Natural killer cell (primary cell): ENCODE results near the gene ICA1. TPM values are rescaled to one million over a fixed set of nuclear protein-coding genes. Genes with fewer than 3 reads are reported as not detected.

Experiments used
- ATAC-seq, 3 donors: fragments of 150-1000 bp in 2 of 3; fragments of 200-7000 bp in 1 of 3; cut with Tn5 transposase; 1 replicate in 1 of 3; 2 replicates in 2 of 3; pipeline ENCODE4 v1.10.0; 2021; ENCODE audit warnings: mild to moderate bottlenecking in 2 of 3, moderate library complexity in 2 of 3
- DNase-seq, 2 donors: peaks; one replicate each; pipeline versions ENCODE4 v3.0.0 to v3.0.0-alpha.2; 2013 to 2021; ENCODE audit warnings: mixed read lengths in 1 of 2
- H3K27ac ChIP-seq: one replicate; pipeline ENCODE4 v1.5.1; 2013; ENCODE audit warnings: mild to moderate bottlenecking, low read length
- H3K27me3 ChIP-seq: one replicate; pipeline ENCODE4 v1.6.1; 2013; ENCODE audit warnings: low read length; ENCODE audit not compliant: control insufficient read depth, insufficient read depth
- H3K36me3 ChIP-seq: one replicate; pipeline ENCODE4 v1.6.1; 2013; ENCODE audit warnings: low read length; ENCODE audit not compliant: control insufficient read depth, insufficient read depth
- H3K4me1 ChIP-seq: one replicate; pipeline ENCODE4 v1.6.1; 2013; ENCODE audit warnings: low read length; ENCODE audit not compliant: control insufficient read depth, insufficient read depth
- H3K4me3 ChIP-seq: one replicate; pipeline ENCODE4 v1.5.1; 2013; ENCODE audit warnings: low read length
- H3K9me3 ChIP-seq: one replicate; pipeline ENCODE4 v1.6.1; 2013; ENCODE audit warnings: low read length; ENCODE audit not compliant: control insufficient read depth, insufficient read depth
- H3K27ac Mint-ChIP-seq, 2 donors: one replicate each; pipeline ENCODE4 v1.8.0; 2022; ENCODE audit warnings: mild to moderate bottlenecking in 2 of 2, mixed read lengths in 2 of 2, moderate library complexity in 1 of 2
- H3K27me3 Mint-ChIP-seq, 2 donors: one replicate each; pipeline ENCODE4 v1.8.0; 2022; ENCODE audit warnings: low read depth in 2 of 2, mixed read lengths in 2 of 2
- H3K36me3 Mint-ChIP-seq: one replicate; pipeline ENCODE4 v1.8.0; 2022; ENCODE audit warnings: mixed read lengths
- H3K4me1 Mint-ChIP-seq, 2 donors: one replicate each; pipeline ENCODE4 v1.8.0; 2022; ENCODE audit warnings: mixed read lengths in 2 of 2
- H3K4me3 Mint-ChIP-seq: one replicate; pipeline ENCODE4 v1.8.0; 2022; ENCODE audit warnings: mild to moderate bottlenecking, moderate library complexity, mixed read lengths
- H3K9me3 Mint-ChIP-seq, 2 donors: one replicate each; pipeline ENCODE4 v1.8.0; 2022; ENCODE audit warnings: mixed read lengths in 2 of 2
- CTCF ChIP-seq: fragments of 200-600 bp; IDR thresholded peaks from one replicate; pipeline ENCODE4 v1.8.0; 2022; ENCODE audit warnings: antibody characterized with exemption
- WGBS: methylation state at CpG from one replicate; pipeline ENCODE4 v1.1.7; 2013; ENCODE audit warnings: missing lambda C conversion rate; ENCODE audit not compliant: insufficient coverage; 5-methylcytosine and 5-hydroxymethylcytosine counted together
- intact Hi-C: fragments of 100-400 bp; cut with micrococcal nuclease; formaldehyde crosslinking; loops from one replicate; pipeline ENCODE4 v1.14.2; 2022
- total RNA-seq, 4 donors: library from RNA; stranded (reverse); fragments of 120-200 nt in 1 of 4; gene quantifications; one replicate each; pipeline versions ENCODE4 v1.2.3 to v1.2.4, GENCODE V29; 2013 to 2022

Gene ICA1
- total RNA-seq, 3 donors from 2014 or later (not counting 1 experiment from before 2014, with no cell fraction given), result 0.75 to 1.9 (median 1.4) TPM

- no peak overlapping the region for H3K27ac ChIP-seq
- Mint-ChIP-seq H3K9me3 (no peaks in the 10 kb centered on the region), H3K36me3 (no peaks in the 10 kb centered on the region), H3K4me1 (no peaks in the 10 kb centered on the region), H3K27ac (no peak overlapping the region), H3K27me3 (peaks cover 19 to 37% of the 10 kb centered on the region in 2 donors), H3K4me3 (no peak overlapping the region)
- no peaks in the 10 kb centered on the region for H3K27me3 ChIP-seq
- ATAC-seq, result no peak
- no peak for TF ChIP-seq CTCF
- H3K4me1 ChIP-seq, result no peaks in the 10 kb centered on the region
- H3K9me3 ChIP-seq, result no peaks in the 10 kb centered on the region
- no peaks in the 10 kb centered on the region for H3K36me3 ChIP-seq
- H3K4me3 ChIP-seq, result no peak overlapping the region
- no peak for DNase-seq
- WGBS, result 75% methylated on average over 2 of the region's 2 CpGs
- intact Hi-C loops, result no loop called here
Observed at GRCh38 chr7:8274589-8274988, 12.6 kb upstream of the ICA1 start.

- no peak overlapping the region for H3K27ac ChIP-seq
- H3K4me1 ChIP-seq, result no peaks in the 10 kb centered on the region
- ATAC-seq, result no peak
- no peaks in the 10 kb centered on the region for H3K9me3 Mint-ChIP-seq
- no peaks in the 10 kb centered on the region for H3K4me1 Mint-ChIP-seq
- H3K4me3 Mint-ChIP-seq, result no peak overlapping the region
- intact Hi-C loops, result no loop called here
- H3K9me3 ChIP-seq, result no peaks in the 10 kb centered on the region
- no peaks in the 10 kb centered on the region for H3K27me3 ChIP-seq
- no peak overlapping the region for H3K27ac Mint-ChIP-seq
- no peak overlapping the region for H3K4me3 ChIP-seq
- no peak for DNase-seq
- no peak for TF ChIP-seq CTCF
- no peaks in the 10 kb centered on the region for H3K36me3 ChIP-seq
- H3K36me3 Mint-ChIP-seq, result no peaks in the 10 kb centered on the region
- H3K27me3 Mint-ChIP-seq, result peaks cover 25 to 37% of the 10 kb centered on the region in 2 donors
Observed at GRCh38 chr7:8271960-8272359, 10.0 kb upstream of the ICA1 start.

- intact Hi-C loops, result no loop called here
- no peaks in the 10 kb centered on the region for H3K36me3 Mint-ChIP-seq
- no peak for ATAC-seq
- TF ChIP-seq CTCF, result no peak
- peaks cover 9% of the 10 kb centered on the region for H3K4me1 ChIP-seq
- peaks cover 4 to 7% of the 10 kb centered on the region in 2 donors for H3K4me1 Mint-ChIP-seq
- peak overlapping the region; percentile 70 for H3K4me3 Mint-ChIP-seq
- 97% methylated on average over 7 of the region's 7 CpGs for WGBS
- no peak for DNase-seq
- H3K36me3 ChIP-seq, result no peaks in the 10 kb centered on the region
- H3K27ac ChIP-seq, result no peak overlapping the region
- no peaks in the 10 kb centered on the region for H3K9me3 Mint-ChIP-seq
- H3K27me3 ChIP-seq, result peaks cover 26% of the 10 kb centered on the region
- no peak overlapping the region for H3K27ac Mint-ChIP-seq
- no peak overlapping the region for H3K4me3 ChIP-seq
- no peaks in the 10 kb centered on the region for H3K9me3 ChIP-seq
- peaks cover 42 to 65% of the 10 kb centered on the region in 2 donors for H3K27me3 Mint-ChIP-seq
Observed at GRCh38 chr7:8263048-8263447, 1.1 kb upstream of the ICA1 start.
